Measurements from ENCODE around the gene PARD6G. TPM values are rescaled to one million over a fixed set of nuclear protein-coding genes. Genes with fewer than 3 reads are reported as not detected.

The PARD6G gene
- total RNA-seq, 1 experiment from 2014 or later = 1.5 TPM

- no peaks in the 10 kb centered on the region for H3K4me1 Mint-ChIP-seq (ENCODE audit: low read depth, unreplicated experiment)
- no peaks in the 10 kb centered on the region for H3K27me3 Mint-ChIP-seq (ENCODE audit: unreplicated experiment)
- TF ChIP-seq CTCF (IDR thresholded peaks at IDR 0.05; ENCODE audit: unreplicated experiment) = no peak
- H3K4me3 Mint-ChIP-seq (ENCODE audit: low read depth, unreplicated experiment) = no peak overlapping the region
- no peaks in the 10 kb centered on the region for H3K36me3 Mint-ChIP-seq (ENCODE audit: insufficient read depth, unreplicated experiment)
- BruUV-seq (replicated peaks) = no TSS peak
- CTCF ChIA-PET = no interaction called here
- no peaks in the 10 kb centered on the region for H3K9me3 Mint-ChIP-seq (ENCODE audit: low read depth, unreplicated experiment)
- no peak for DNase-seq
- no peak overlapping the region for H3K27ac Mint-ChIP-seq (ENCODE audit: unreplicated experiment)
- intact Hi-C loops (cut with micrococcal nuclease; ENCODE audit: unreplicated experiment) = no loop called here
These were observed 67.3 kb downstream of the PARD6G start for GRCh38 chr18:80179857-80180558.

- no peak for DNase-seq
- no peaks in the 10 kb centered on the region for H3K9me3 Mint-ChIP-seq (ENCODE audit: low read depth, unreplicated experiment)
- H3K27me3 Mint-ChIP-seq (ENCODE audit: unreplicated experiment) = no peaks in the 10 kb centered on the region
- no peak overlapping the region for H3K4me3 Mint-ChIP-seq (ENCODE audit: low read depth, unreplicated experiment)
- no peaks in the 10 kb centered on the region for H3K36me3 Mint-ChIP-seq (ENCODE audit: insufficient read depth, unreplicated experiment)
- CTCF ChIA-PET = no interaction called here
- no TSS peak for BruUV-seq (replicated peaks)
- no peak for TF ChIP-seq CTCF (IDR thresholded peaks at IDR 0.05; ENCODE audit: unreplicated experiment)
- intact Hi-C loops (cut with micrococcal nuclease; ENCODE audit: unreplicated experiment) = no loop called here
- no peaks in the 10 kb centered on the region for H3K4me1 Mint-ChIP-seq (ENCODE audit: low read depth, unreplicated experiment)
- H3K27ac Mint-ChIP-seq (ENCODE audit: unreplicated experiment) = no peak overlapping the region
These were observed 68.1 kb downstream of the PARD6G start for GRCh38 chr18:80178935-80179818.

- no peak for TF ChIP-seq CTCF (IDR thresholded peaks at IDR 0.05; ENCODE audit: unreplicated experiment)
- Mint-ChIP-seq H3K9me3 (ENCODE audit: low read depth, unreplicated experiment) (no peaks in the 10 kb centered on the region), H3K27me3 (ENCODE audit: unreplicated experiment) (no peaks in the 10 kb centered on the region), H3K36me3 (ENCODE audit: insufficient read depth, unreplicated experiment) (no peaks in the 10 kb centered on the region), H3K27ac (ENCODE audit: unreplicated experiment) (no peak overlapping the region), H3K4me1 (ENCODE audit: low read depth, unreplicated experiment) (no peaks in the 10 kb centered on the region), H3K4me3 (ENCODE audit: low read depth, unreplicated experiment) (no peak overlapping the region)
- no peak for DNase-seq
- CTCF ChIA-PET = no interaction called here
- intact Hi-C loops (cut with micrococcal nuclease; ENCODE audit: unreplicated experiment) = no loop called here
- no TSS peak for BruUV-seq (replicated peaks)
These were observed 70.2 kb downstream of the PARD6G start for GRCh38 chr18:80177128-80177527.

GRCh38 chr18:80176334-80177073 lies 70.8 kb downstream of the PARD6G start:
- H3K4me3 Mint-ChIP-seq (ENCODE audit: low read depth, unreplicated experiment) = no peak overlapping the region
- intact Hi-C loops (cut with micrococcal nuclease; ENCODE audit: unreplicated experiment) = no loop called here
- BruUV-seq (replicated peaks) = no TSS peak
- no peak for DNase-seq
- H3K4me1 Mint-ChIP-seq (ENCODE audit: low read depth, unreplicated experiment) = no peaks in the 10 kb centered on the region
- TF ChIP-seq CTCF (IDR thresholded peaks at IDR 0.05; ENCODE audit: unreplicated experiment) = no peak
- no peak overlapping the region for H3K27ac Mint-ChIP-seq (ENCODE audit: unreplicated experiment)
- CTCF ChIA-PET = no interaction called here
- no peaks in the 10 kb centered on the region for H3K9me3 Mint-ChIP-seq (ENCODE audit: low read depth, unreplicated experiment)
- no peaks in the 10 kb centered on the region for H3K36me3 Mint-ChIP-seq (ENCODE audit: insufficient read depth, unreplicated experiment)
- no peaks in the 10 kb centered on the region for H3K27me3 Mint-ChIP-seq (ENCODE audit: unreplicated experiment)
